Stimulated activated CD8-positive, alpha-beta memory T cell treated with anti-CD3 and anti-CD28 coated beads, Interleukin-15, amount 100 ng/mL, for 1 hour (primary cell): ENCODE measurements around the gene IFNA4.
"Not testable (repeated sequence)": the region's sequence is repeated elsewhere in the genome, so short reads cannot be mapped to it uniquely, and the experiment has no call there.

Source experiments
- DNase-seq: peaks from one replicate; pipeline ENCODE4 v3.0.0-alpha.2; 2020; ENCODE audit warnings: low read depth

Gene IFNA4

DNA sequence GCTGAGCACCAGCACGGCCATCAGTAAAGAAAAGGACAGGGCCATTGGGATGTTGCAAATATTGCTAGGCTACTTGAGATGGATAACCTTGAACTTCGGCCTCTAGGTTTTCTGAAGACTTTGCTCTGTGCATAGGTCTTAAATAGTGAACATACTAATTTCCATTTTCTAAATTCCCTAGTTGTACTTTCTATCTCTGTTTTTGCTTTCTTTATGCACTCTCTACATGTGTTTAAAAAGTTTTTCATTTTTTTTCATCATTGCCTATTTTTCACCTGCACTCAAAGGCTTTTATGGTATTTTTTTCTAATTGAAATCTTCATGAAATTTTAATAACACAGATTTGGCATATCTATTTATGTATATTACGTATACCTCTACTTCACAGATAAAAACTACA lies at the start of gene IFNA4:
IFNA4 (minus strand) TSS at position 101 of the 400 bp plus-strand sequence; CDS start at position 45, 56 bp downstream.
- not testable (repeated sequence) for DNase-seq

DNA sequence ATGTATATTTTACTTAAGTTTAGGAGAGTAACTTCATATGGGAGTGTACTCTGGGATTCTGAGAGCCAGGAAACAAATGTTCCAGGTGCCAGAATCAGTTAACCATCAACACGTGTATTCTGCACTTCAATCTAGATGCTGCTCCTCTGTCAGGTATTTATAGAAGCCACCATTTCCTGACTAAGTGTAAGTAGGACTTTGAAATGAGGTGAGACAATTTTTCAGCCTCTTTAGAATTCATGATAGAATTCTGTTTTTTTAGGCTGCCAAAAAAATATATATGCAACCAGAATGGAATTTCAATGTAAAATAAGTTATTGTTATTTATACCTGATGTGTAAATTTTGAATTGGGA lies 49.0 kb upstream of the IFNA4 start:
- not testable (repeated sequence) for DNase-seq

DNA sequence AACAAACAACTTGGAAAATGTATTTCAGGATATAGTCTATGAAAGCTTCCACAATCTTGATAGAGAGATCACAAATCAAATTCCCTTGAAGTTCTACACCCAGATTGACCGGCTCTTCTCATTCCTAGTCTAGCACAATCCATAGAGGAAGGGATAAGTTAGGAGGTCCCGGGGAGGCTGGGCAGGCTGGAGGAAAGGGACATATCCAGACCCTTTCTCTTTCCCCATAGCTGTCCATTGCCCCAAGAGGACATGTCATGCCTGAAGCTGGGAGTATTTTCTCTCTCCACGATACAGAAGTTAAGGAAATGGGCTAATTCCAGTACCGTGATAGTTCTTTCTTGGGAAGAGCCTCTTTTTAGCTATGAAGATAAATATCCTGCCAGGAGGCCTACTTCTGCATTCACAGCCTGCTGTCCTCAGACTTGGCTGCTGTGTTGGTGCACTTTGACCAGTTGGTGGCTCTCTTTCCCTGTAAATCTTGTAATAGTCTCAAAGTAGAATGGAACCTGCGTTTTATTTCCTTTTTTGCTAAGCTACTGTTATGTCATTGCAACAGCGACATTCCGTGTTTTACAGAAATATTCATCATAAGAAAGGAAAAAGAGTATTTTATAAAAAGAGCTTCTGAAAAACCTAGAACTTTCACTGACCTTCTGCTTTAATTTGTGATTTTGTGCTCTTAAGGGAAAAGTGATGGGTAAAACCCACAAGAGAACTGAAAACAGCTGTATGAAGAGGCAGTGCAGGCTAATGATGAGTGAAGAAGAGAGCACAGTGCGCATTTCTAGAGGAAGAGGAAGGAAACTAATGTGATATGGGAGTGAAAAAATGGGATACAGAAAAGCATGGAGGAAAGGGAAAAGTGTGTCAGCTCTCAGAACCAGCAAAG lies 48.3 kb upstream of the IFNA4 start:
- not testable (repeated sequence) for DNase-seq

- DNase-seq, result no peak
Observed at GRCh38 chr9:21234153-21234687, 46.8 kb upstream of the IFNA4 start.

DNA sequence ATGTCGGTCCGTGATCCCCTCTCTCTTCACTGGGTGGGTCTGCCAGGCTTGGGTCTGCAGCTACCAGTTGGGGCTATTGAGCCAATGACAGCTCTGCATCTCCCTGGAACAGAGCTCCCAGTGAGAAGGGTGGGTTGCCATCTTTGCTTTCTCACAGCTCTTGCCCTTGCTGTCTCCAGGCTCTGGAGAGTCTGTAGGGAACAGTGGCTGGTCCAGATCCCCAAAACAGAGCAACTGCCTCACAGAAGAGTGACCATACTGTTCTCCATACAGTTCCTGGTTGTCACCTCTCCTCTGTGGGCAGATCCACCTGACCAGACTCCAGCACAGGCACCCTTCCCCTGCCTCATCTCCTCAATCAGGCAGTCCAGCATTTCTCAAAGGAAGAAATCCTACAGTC lies 45.9 kb upstream of the IFNA4 start:
- no peak for DNase-seq

- DNase-seq, result no peak
Observed at GRCh38 chr9:21228122-21228521, 40.7 kb upstream of the IFNA4 start, which contains the start of gene IFNA17. Gene IFNA17 (minus strand): TSS chr9:21228222. CDS start chr9:21228173, 49 bp downstream.

DNA sequence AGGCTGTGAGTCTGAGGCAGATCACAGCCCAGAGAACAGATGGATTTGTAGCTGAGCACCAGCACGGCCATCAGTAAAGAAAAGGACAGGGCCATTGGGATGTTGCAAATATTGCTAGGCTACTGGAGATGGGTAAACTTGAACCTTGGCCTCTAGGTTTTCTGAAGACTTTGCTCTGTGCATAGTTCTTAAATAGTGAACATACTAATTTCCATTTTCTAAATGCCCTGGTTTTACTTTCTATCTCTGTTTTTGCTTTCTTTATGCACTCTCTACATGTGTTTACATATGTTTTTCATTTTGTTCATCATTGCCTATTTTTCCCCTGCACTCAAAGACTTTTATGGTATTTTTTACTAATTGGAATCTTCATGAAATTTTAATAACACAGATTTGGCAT lies 29.8 kb upstream of the IFNA4 start, which contains the start of gene IFNA16:
IFNA16 (minus strand) TSS at position 101 of the 400 bp plus-strand sequence; CDS start at position 95, 6 bp downstream.
- not testable (repeated sequence) for DNase-seq

GRCh38 chr9:21213411-21214326 lies 26.3 kb upstream of the IFNA4 start:
- not testable (repeated sequence) for DNase-seq

DNA sequence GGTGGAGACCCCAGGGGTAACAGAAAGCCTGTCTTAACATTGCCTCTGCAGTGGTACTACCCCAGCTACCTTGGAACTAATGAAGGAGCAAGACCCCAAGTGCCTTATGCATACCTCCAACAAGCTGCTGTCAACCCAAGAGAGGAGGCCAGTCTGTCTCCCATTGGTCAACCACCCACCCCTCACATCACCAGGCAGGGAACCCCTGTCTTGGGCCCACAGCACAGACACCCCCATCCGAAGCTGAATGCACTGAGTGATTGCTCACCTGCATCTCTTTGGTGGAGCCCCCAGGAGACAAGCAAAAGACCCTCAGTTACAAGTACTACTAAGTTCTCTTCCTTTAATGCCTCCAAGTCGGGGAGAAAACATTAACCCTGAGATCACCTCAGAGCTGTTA lies 24.8 kb upstream of the IFNA4 start:
- DNase-seq, result not testable (repeated sequence)

DNA sequence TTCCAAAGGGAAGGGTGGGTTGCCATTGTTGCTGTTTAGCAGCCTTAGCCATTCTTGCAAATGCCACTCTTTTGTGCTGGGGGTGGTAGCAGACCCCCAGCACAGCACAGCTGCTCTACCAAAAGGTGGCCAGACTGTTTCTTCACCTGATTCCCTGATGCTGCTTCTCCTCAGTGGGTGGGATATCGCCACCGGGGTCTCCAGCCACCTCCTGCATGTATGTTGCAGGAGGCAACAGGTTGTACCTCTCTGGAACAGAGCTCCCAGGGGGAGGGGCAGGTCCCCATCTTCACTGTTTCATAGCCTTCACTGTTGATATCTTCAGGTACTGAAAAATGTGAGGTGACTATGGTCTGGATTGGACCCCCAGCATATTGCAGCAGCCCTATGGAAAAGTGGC lies 23.4 kb upstream of the IFNA4 start:
- DNase-seq, result not testable (repeated sequence)

- no peak for DNase-seq
Observed at GRCh38 chr9:21210311-21210710, 22.9 kb upstream of the IFNA4 start.

DNA sequence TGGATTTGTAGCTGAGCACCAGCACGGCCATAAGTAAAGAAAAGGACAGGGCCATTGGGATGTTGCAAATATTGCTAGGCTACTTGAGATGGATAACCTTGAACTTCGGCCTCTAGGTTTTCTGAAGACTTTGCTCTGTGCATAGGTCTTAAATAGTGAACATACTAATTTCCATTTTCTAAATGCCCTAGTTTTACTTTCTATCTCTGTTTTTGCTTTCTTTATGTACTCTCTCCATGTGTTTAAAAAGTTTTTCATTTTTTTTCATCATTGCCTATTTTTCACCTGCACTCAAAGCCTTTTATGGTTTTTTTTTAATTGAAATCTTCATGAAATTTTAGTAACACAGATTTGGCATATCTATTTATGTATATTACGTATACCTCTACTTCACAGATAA lies 19.7 kb upstream of the IFNA4 start, which contains the start of gene IFNA10:
IFNA10 (minus strand) TSS at position 101 of the 400 bp plus-strand sequence; CDS start at position 55, 46 bp downstream.
- DNase-seq, result not testable (repeated sequence)

GRCh38 chr9:21205204-21205603 lies 17.8 kb upstream of the IFNA4 start:
- DNase-seq, result no peak

- not testable (repeated sequence) for DNase-seq
Observed at GRCh38 chr9:21202105-21202504, 14.7 kb upstream of the IFNA4 start, which contains the start of gene IFNA7. Gene IFNA7 (minus strand): TSS chr9:21202205. CDS start chr9:21202165, 40 bp downstream.

DNA sequence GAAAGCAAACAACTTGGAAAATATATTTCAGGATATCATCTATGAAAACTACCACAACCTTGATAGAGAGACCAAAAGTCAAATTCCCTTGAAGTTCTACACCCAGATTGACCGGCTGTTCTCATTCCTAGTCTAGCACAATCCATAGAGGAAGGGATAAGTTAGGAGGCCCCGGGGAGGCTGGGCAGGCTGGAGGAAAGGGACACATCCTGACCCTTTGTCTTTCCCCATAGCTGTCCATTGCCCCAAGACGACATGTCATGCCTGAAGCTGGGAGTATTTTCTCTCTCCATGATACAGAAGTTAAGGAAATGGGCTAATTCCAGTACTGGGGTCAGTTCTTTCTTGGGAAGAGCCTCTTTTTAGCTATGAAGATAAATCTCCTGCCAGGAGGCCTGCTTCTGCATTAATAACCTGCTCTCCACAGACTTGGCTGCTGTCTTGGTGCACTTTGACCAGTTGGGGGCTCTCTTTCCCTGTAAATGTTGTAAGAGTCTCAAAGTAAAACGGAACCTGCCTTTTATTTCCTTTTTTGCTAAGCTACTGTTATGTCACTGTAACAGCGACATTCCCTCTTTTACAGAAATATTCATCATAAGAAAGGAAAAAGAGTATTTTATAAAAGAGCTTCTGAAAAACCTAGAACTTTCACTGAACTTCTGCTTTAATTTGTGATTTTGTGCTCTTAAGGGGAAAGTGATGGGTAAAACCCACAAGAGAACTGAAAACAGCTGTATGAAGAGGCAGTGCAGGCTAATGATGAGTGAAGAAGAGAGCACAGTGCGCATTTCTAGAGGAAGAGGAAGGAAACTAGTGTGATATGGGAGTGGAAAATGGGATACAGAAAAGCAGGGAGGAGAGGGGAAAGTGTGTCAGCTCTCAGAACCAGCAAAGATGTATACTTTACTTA lies 7.7 kb upstream of the IFNA4 start:
- not testable (repeated sequence) for DNase-seq

DNA sequence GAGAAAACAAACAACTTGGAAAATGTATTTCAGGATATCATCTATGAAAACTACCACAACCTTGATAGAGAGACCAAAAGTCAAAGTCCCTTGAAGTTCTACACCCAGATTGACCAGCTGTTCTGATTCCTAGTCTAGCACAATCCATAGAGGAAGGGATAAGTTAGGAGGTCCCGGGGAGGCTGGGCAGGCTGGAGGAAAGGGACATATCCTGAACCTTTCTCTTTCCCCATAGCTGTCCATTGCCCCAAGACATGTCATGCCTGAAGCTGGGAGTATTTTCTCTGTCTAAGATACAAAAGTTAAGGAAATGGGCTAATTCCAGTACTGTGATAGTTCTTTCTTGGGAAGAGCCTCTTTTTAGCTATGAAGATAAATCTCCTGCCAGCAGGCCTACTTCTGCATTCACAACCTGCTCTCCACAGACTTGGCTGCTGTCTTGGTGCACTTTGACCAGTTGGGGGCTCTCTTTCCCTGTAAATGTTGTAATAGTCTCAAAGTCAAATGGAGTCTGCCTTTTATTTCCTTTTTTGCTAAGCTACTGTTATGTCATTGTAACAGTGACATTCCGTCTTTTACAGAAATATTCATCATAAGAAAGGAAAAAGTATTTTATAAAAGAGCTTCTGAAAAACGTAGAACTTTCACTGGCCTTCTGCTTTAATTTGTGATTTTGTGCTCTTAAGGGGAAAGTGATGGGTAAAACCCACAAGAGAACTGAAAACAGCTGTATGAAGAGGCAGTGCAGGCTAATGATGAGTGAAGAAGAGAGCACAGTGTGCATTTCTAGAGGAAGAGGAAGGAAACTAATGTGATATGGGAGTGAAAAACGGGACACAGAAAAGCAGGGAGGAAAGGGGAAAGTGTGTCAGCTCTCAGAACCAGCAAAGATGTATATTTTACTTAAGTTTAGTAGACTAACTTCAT lies 4.3 kb downstream of the IFNA4 start:
- DNase-seq, result not testable (repeated sequence)

DNA sequence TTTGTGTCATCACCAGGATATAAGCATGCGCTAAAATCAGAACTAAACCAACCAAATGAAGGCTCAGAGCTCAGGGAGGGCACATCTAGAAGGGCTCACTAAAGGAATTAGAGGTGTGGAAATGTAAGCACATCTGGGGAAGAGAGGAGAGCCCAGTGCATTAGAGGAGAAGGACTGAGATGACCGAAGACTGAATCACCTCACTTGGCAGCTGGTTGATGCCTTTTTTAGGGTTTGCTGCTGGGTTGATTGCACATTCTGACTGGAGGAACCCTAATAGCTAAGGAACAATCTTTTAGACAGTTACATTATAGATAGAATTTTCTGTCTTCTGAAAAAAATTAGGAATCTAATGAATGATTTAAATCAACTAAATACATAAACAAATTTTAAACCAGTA lies 12.7 kb downstream of the IFNA4 start:
- no peak for DNase-seq

DNA sequence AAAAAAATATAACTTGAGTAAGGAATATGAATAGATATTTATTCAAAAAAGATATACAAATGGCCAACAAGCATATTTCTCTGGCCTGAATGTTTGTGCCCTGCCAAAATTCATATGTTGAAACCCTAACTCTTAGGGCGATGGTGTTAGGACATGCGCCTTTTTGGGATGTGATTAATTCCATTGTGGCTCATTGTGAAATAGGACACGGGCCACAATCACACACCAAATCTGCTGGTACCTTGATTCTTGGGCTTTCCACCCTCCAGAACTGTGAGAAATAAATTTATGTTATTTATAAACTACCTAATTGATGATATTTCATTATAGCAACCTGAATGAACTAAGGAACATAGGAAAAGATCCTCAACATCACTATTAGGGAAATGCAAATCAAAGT lies 15.2 kb downstream of the IFNA4 start:
- DNase-seq, result no peak

GRCh38 chr9:21171351-21171750 lies 16.0 kb downstream of the IFNA4 start:
- no peak for DNase-seq

DNA sequence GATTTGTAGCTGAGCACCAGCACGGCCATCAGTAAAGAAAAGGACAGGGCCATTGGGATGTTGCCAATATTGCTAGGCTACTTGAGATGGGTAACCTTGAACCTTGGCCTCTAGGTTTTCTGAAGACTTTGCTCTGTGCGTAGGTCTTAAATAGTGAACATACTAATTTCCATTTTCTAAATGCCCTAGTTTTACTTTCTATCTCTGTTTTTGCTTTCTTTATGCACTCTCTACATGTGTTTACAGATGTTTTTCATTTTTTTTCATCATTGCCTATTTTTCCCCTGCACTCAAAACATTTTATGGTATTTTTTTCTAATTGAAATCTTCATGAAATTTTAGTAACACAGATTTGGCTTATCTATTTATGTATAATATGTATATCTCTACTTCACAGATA lies 20.8 kb downstream of the IFNA4 start, which contains the start of gene IFNA21:
IFNA21 (minus strand) TSS at position 101 of the 400 bp plus-strand sequence; CDS start at position 53, 48 bp downstream.
- not testable (repeated sequence) for DNase-seq
